H1 (cell line): ENCODE measurements around the gene HDHD5.

Source experiments
- ASH2L ChIP-seq: fragments of 200-600, 300-600 bp; sonication (generic); IDR thresholded peaks from one replicate; pipeline ENCODE4 v1.7.1; 2017; ENCODE audit warnings: low read length
- CBX5 ChIP-seq: fragments of 300-800, 300-1000 bp; sonication (generic); IDR thresholded peaks from 2 replicates; pipeline ENCODE4 v1.7.1; 2016; ENCODE audit warnings: antibody characterized with exemption, low read length, low read depth
- CHD2 ChIP-seq: IDR thresholded peaks from 2 replicates; pipeline ENCODE4 v1.6.1; 2012; ENCODE audit warnings: low read length, improper control_type of control experiment
- GTF2F1 ChIP-seq: IDR thresholded peaks from 2 replicates; pipeline ENCODE4 v1.6.1; 2012; ENCODE audit warnings: low read depth, low read length, improper control_type of control experiment, borderline replicate concordance
- POLR2A ChIP-seq, 2 experiments: IDR thresholded peaks; 1 replicate in 1 of 2; 2 replicates in 1 of 2; pipeline ENCODE4 v1.6.1; 2011; ENCODE audit warnings: low read depth in 2 of 2, low read length in 2 of 2, mild to moderate bottlenecking in 2 of 2; ENCODE audit errors: control extremely low read depth in 1 of 2
- POLR2AphosphoS5 ChIP-seq: IDR thresholded peaks from 2 replicates; pipeline ENCODE4 v1.6.1; 2011; ENCODE audit warnings: low read depth, low read length
- SIN3A ChIP-seq, 2 experiments: IDR thresholded peaks in 1 of 2; conservative IDR thresholded peaks in 1 of 2; 2 replicates each; pipeline ENCODE4 v1.6.1; 2011 to 2012; ENCODE audit warnings: low read length in 2 of 2, improper control_type of control experiment in 1 of 2, low read depth in 1 of 2, mild to moderate bottlenecking in 1 of 2
- SP1 ChIP-seq: IDR thresholded peaks from 2 replicates; pipeline ENCODE4 v1.6.1; 2011; ENCODE audit warnings: low read depth, low read length
- TAF1 ChIP-seq: IDR thresholded peaks from 2 replicates; pipeline ENCODE4 v1.6.1; 2011; ENCODE audit warnings: mild to moderate bottlenecking, low read depth, low read length
- YY1 ChIP-seq: IDR thresholded peaks from 2 replicates; pipeline ENCODE4 v1.6.1; 2011; ENCODE audit warnings: low read depth, mild to moderate bottlenecking, low read length
- TF ChIP-seq, protein P1 (sequence below), 3 experiments: IDR thresholded peaks; 1 replicate in 2 of 3; 2 replicates in 1 of 3; pipeline versions ENCODE4 v1.5.1 to v1.6.1; 2011; ENCODE audit warnings: low read length in 3 of 3, mild to moderate bottlenecking in 3 of 3, inconsistent platforms in 2 of 3, low read depth in 1 of 3, moderate library complexity in 1 of 3; ENCODE audit not compliant: insufficient read depth in 1 of 3; ENCODE audit errors: control extremely low read depth in 1 of 3
- TF ChIP-seq, protein P2 (sequence below): IDR thresholded peaks from 2 replicates; pipeline ENCODE4 v1.6.1; 2011; ENCODE audit warnings: low read depth, mild to moderate bottlenecking, low read length; ENCODE audit not compliant: insufficient read depth
- TF ChIP-seq, protein P3 (sequence below): IDR thresholded peaks from 2 replicates; pipeline ENCODE4 v1.6.1; 2011; ENCODE audit warnings: low read length, improper control_type of control experiment

DNA sequence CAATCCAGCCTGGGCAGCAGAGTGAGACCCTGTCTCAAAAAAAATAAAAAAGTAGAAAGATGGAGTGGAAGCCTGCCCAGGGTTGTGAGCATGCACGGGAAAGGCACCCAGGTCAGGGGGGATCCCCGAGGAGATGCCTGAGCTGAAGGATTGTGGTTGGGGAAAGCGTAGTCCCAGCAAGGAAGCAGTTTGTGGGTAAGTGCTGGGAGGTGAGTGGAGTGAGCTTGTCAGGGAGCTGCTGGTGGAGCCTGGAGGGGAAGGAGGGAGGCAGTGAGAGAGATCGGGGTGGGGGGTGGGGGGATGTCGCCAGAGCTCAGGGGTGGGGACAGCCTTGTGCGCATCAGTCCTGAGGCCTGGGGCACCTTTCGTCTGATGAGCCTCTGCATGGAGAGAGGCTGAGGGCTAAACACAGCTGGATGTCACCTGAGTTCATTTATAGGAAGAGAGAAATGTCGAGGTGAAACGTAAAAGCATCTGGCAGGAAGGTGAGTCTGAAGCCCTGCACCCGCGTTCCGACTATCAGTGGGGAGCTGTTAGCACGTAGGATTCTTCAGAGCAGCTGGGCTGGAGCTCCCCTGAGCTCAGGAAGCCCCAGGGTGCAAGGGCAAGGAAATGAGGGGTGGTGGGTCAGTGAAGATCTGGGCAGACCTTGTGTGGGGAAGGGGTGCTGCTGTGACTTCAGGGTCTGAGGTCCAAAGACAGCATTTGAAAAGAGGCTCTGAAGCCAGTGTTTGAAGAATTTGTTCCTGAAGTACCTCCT, 48.1 kb downstream of the HDHD5 start:
- TF ChIP-seq, protein P1, sequence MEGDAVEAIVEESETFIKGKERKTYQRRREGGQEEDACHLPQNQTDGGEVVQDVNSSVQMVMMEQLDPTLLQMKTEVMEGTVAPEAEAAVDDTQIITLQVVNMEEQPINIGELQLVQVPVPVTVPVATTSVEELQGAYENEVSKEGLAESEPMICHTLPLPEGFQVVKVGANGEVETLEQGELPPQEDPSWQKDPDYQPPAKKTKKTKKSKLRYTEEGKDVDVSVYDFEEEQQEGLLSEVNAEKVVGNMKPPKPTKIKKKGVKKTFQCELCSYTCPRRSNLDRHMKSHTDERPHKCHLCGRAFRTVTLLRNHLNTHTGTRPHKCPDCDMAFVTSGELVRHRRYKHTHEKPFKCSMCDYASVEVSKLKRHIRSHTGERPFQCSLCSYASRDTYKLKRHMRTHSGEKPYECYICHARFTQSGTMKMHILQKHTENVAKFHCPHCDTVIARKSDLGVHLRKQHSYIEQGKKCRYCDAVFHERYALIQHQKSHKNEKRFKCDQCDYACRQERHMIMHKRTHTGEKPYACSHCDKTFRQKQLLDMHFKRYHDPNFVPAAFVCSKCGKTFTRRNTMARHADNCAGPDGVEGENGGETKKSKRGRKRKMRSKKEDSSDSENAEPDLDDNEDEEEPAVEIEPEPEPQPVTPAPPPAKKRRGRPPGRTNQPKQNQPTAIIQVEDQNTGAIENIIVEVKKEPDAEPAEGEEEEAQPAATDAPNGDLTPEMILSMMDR (IDR thresholded peaks at IDR 0.05; ENCODE audit: control extremely low read depth in 1 of 3, insufficient read depth in 1 of 3, low read depth in 1 of 3, low read length in 3 of 3): no peak
- TF ChIP-seq, protein P2, sequence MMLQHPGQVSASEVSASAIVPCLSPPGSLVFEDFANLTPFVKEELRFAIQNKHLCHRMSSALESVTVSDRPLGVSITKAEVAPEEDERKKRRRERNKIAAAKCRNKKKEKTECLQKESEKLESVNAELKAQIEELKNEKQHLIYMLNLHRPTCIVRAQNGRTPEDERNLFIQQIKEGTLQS: no peak
- TF ChIP-seq, protein P3, sequence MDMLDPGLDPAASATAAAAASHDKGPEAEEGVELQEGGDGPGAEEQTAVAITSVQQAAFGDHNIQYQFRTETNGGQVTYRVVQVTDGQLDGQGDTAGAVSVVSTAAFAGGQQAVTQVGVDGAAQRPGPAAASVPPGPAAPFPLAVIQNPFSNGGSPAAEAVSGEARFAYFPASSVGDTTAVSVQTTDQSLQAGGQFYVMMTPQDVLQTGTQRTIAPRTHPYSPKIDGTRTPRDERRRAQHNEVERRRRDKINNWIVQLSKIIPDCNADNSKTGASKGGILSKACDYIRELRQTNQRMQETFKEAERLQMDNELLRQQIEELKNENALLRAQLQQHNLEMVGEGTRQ: no peak
- TF ChIP-seq CHD2 (no peak), SIN3A (conservative IDR thresholded peaks at IDR 0.05 in 1 of 2, IDR thresholded peaks at IDR 0.05 in 1 of 2; ENCODE audit: low read depth in 1 of 2, low read length in 2 of 2) (no peak), ASH2L (no peak), TAF1 (no peak), CBX5 (no peak), POLR2A (IDR thresholded peaks at IDR 0.05; ENCODE audit: control extremely low read depth in 1 of 2, low read depth in 2 of 2, low read length in 2 of 2) (no peak), YY1 (no peak), POLR2AphosphoS5 (no peak), GTF2F1 (no peak), SP1 (no peak)
